ENCODE results near the gene CADM2. TPM values are rescaled to one million over a fixed set of nuclear protein-coding genes. Genes with fewer than 3 reads are reported as not detected.

CADM2 gene
- total RNA-seq, 1 experiment from 2014 or later, result 0.47 TPM

- DNase-seq (no peak), ATAC-seq (no peak)
- H3K4me3 ChIP-seq (ENCODE audit: low read length), result no peak overlapping the region
- no peaks in the 10 kb centered on the region for H3F3A ChIP-seq (ENCODE audit: low read length, unreplicated experiment)
- H2AFZ ChIP-seq (ENCODE audit: low read length), result no peak overlapping the region
- TF ChIP-seq CTCF (conservative IDR thresholded peaks at IDR 0.05; ENCODE audit: low read depth, low read length) (no peak), EZH2 (IDR thresholded peaks at IDR 0.05; ENCODE audit: low read length, unreplicated experiment) (no peak), EZH2phosphoT487 (IDR thresholded peaks at IDR 0.05; ENCODE audit: borderline replicate concordance, low read length) (no peak)
- no peak overlapping the region for H3K27ac ChIP-seq (ENCODE audit: low read length)
- H3K79me2 ChIP-seq (ENCODE audit: low read length), result no peaks in the 10 kb centered on the region
- H3K36me3 ChIP-seq (ENCODE audit: low read depth, low read length), result no peaks in the 10 kb centered on the region
- no TSS peak for BruUV-seq (replicated peaks)
- no peak overlapping the region for H3K4me2 ChIP-seq (ENCODE audit: low read length)
- ChIA-PET CTCF (no interaction called here), POLR2A (ENCODE audit: unreplicated experiment) (no interaction called here)
- H3K9ac ChIP-seq (ENCODE audit: low read length), result no peak overlapping the region
- no peaks in the 10 kb centered on the region for H3K4me1 ChIP-seq (ENCODE audit: insufficient read depth, low read length)
- H3K9me2 ChIP-seq (replicated peaks; ENCODE audit: low read length), result no peaks in the 10 kb centered on the region
- no peaks in the 10 kb centered on the region for H3K9me3 ChIP-seq (ENCODE audit: low read length)
- H3K27me3 ChIP-seq (ENCODE audit: low read length), result no peaks in the 10 kb centered on the region
- intact Hi-C loops (cut with micrococcal nuclease), result no loop called here
- no peaks in the 10 kb centered on the region for H4K20me1 ChIP-seq (ENCODE audit: low read length)
These were observed 396.8 kb downstream of the CADM2 start for GRCh38 chr3:85355572-85355971.

- no peaks in the 10 kb centered on the region for H3K79me2 ChIP-seq (ENCODE audit: low read length)
- CTCF ChIA-PET, result interaction anchor here (0.5 to 1.6 kb wide), 4 partner anchors 57 to 813 kb away, joined by 3 to 9 read pairs (median 3); no protein-coding TSS in a partner anchor
- H3K9me2 ChIP-seq (replicated peaks; ENCODE audit: low read length), result no peaks in the 10 kb centered on the region
- H3K27me3 ChIP-seq (ENCODE audit: low read length), result no peaks in the 10 kb centered on the region
- DNase-seq (peak; percentile 83), ATAC-seq (peak; percentile 100)
- no peak overlapping the region for H3K4me3 ChIP-seq (ENCODE audit: low read length)
- H3K36me3 ChIP-seq (ENCODE audit: low read depth, low read length), result no peaks in the 10 kb centered on the region
- peak overlapping the region; percentile 30; the same call in 1 of the 2 replicates for H3K4me2 ChIP-seq (ENCODE audit: low read length)
- POLR2A ChIA-PET (ENCODE audit: unreplicated experiment), result no interaction called here
- H3K9ac ChIP-seq (ENCODE audit: low read length), result no peak overlapping the region
- no TSS peak for BruUV-seq (replicated peaks)
- no peaks in the 10 kb centered on the region for H3F3A ChIP-seq (ENCODE audit: low read length, unreplicated experiment)
- peak overlapping the region; percentile 58; the same call in 1 of the 2 replicates for H2AFZ ChIP-seq (ENCODE audit: low read length)
- H3K27ac ChIP-seq (ENCODE audit: low read length), result no peak overlapping the region
- TF ChIP-seq EZH2 (IDR thresholded peaks at IDR 0.05; ENCODE audit: low read length, unreplicated experiment) (no peak), CTCF (conservative IDR thresholded peaks at IDR 0.05; ENCODE audit: low read depth, low read length) (peak; percentile 94)
- no peaks in the 10 kb centered on the region for H3K9me3 ChIP-seq (ENCODE audit: low read length)
- no peaks in the 10 kb centered on the region for H3K4me1 ChIP-seq (ENCODE audit: insufficient read depth, low read length)
- intact Hi-C loops (cut with micrococcal nuclease), result loop anchor here (1.0 to 2.0 kb wide), 5 partner anchors 57 to 806 kb away; no protein-coding TSS in a partner anchor
- H4K20me1 ChIP-seq (ENCODE audit: low read length), result no peaks in the 10 kb centered on the region
These were observed 402.1 kb downstream of the CADM2 start for GRCh38 chr3:85360742-85361387.

- Histone ChIP-seq H4K20me1 (ENCODE audit: low read length) (no peaks in the 10 kb centered on the region), H3K4me3 (ENCODE audit: low read length) (no peak overlapping the region), H3K9me2 (replicated peaks; ENCODE audit: low read length) (no peaks in the 10 kb centered on the region), H3K9ac (ENCODE audit: low read length) (no peak overlapping the region), H3F3A (ENCODE audit: low read length, unreplicated experiment) (no peaks in the 10 kb centered on the region), H3K27ac (ENCODE audit: low read length) (no peak overlapping the region), H3K79me2 (ENCODE audit: low read length) (no peaks in the 10 kb centered on the region), H2AFZ (ENCODE audit: low read length) (no peak overlapping the region), H3K27me3 (ENCODE audit: low read length) (no peaks in the 10 kb centered on the region), H3K9me3 (ENCODE audit: low read length) (no peaks in the 10 kb centered on the region), H3K36me3 (ENCODE audit: low read depth, low read length) (no peaks in the 10 kb centered on the region), H3K4me1 (ENCODE audit: insufficient read depth, low read length) (no peaks in the 10 kb centered on the region), H3K4me2 (ENCODE audit: low read length) (no peak overlapping the region)
- BruUV-seq (replicated peaks), result no TSS peak
- CTCF ChIA-PET, result no interaction called here
- intact Hi-C loops (cut with micrococcal nuclease), result no loop called here
- TF ChIP-seq EZH2 (IDR thresholded peaks at IDR 0.05; ENCODE audit: low read length, unreplicated experiment), result no peak
- no peak for TF ChIP-seq CTCF (conservative IDR thresholded peaks at IDR 0.05; ENCODE audit: low read depth, low read length)
- TF ChIP-seq EZH2phosphoT487 (IDR thresholded peaks at IDR 0.05; ENCODE audit: borderline replicate concordance, low read length), result no peak
- POLR2A ChIA-PET (ENCODE audit: unreplicated experiment), result interaction anchor here (0.7 kb wide), 1 partner anchor 1577 kb away, joined by 3 read pairs; no protein-coding TSS in a partner anchor
- DNase-seq (no peak), ATAC-seq (no peak)
These were observed 405.6 kb downstream of the CADM2 start for GRCh38 chr3:85364296-85364909.
